GOT3 (cell line): ENCODE measurements around the gene ERCC8.
A peak's percentile ranks its signal among the peaks of the same experiment; 100 is the strongest.
"Not testable (repeated sequence)": the region's sequence is repeated elsewhere in the genome, so short reads cannot be mapped to it uniquely, and the experiment has no call there.

ENCODE experiments used
- DNase-seq: peaks from one replicate; lab custom pipeline; 2025; ENCODE audit warnings: mixed read lengths; lab: John Stamatoyannopoulos, UW

ERCC8 gene

GRCh38 chr5:60944904-60945812 is at the start of gene ERCC8, which contains the start of gene NDUFAF2:
TSS of gene ERCC8 (minus strand) at chr5:60945070. CDS start at chr5:60945008, 62 bp downstream.
TSS of gene NDUFAF2 (plus strand) at chr5:60945205. CDS start at chr5:60945256, 51 bp downstream.
- peak; percentile 66 for DNase-seq

GRCh38 chr5:60993875-60994571 is 49.2 kb upstream of the ERCC8 start:
- no peak for DNase-seq

- DNase-seq = no peak
Observed at GRCh38 chr5:60993425-60993824, 48.6 kb upstream of the ERCC8 start.

- no peak for DNase-seq
Observed at GRCh38 chr5:60992871-60993270, 48.0 kb upstream of the ERCC8 start.

GRCh38 chr5:60989790-60990189 is 44.9 kb upstream of the ERCC8 start:
- DNase-seq = no peak

GRCh38 chr5:60982127-60982526 is 37.3 kb upstream of the ERCC8 start:
- not testable (repeated sequence) for DNase-seq

- DNase-seq = no peak
Observed at GRCh38 chr5:60980511-60980910, 35.6 kb upstream of the ERCC8 start.

GRCh38 chr5:60978968-60979367 is 34.1 kb upstream of the ERCC8 start:
- DNase-seq = no peak

GRCh38 chr5:60977956-60978737 is 33.3 kb upstream of the ERCC8 start:
- no peak for DNase-seq

GRCh38 chr5:60972231-60972630 is 27.4 kb upstream of the ERCC8 start:
- DNase-seq = no peak

GRCh38 chr5:60961685-60962084 is 16.8 kb upstream of the ERCC8 start:
- DNase-seq = no peak

GRCh38 chr5:60960591-60960990 is 15.7 kb upstream of the ERCC8 start:
- no peak for DNase-seq

GRCh38 chr5:60959156-60959555 is 14.3 kb upstream of the ERCC8 start:
- DNase-seq = no peak

- no peak for DNase-seq
Observed at GRCh38 chr5:60958712-60959111, 13.8 kb upstream of the ERCC8 start.

- no peak for DNase-seq
Observed at GRCh38 chr5:60958088-60958487, 13.2 kb upstream of the ERCC8 start.

GRCh38 chr5:60955239-60955638 is 10.4 kb upstream of the ERCC8 start:
- DNase-seq = no peak

- no peak for DNase-seq
Observed at GRCh38 chr5:60948738-60949137, 3.9 kb upstream of the ERCC8 start.

- DNase-seq = no peak
Observed at GRCh38 chr5:60945813-60946187, 930 bp upstream of the ERCC8 start.

GRCh38 chr5:60943624-60944023 is 1.2 kb downstream of the ERCC8 start:
- DNase-seq = no peak

GRCh38 chr5:60929024-60929423 is 15.8 kb downstream of the ERCC8 start:
- no peak for DNase-seq

GRCh38 chr5:60927450-60927849 is 17.4 kb downstream of the ERCC8 start:
- DNase-seq = no peak

- DNase-seq = no peak
Observed at GRCh38 chr5:60918466-60918865, 26.4 kb downstream of the ERCC8 start.
